ENCODE measurements around the gene OR2T35. TPM values are rescaled to one million over a fixed set of nuclear protein-coding genes. Genes with fewer than 3 reads are reported as not detected.

The OR2T35 gene
- total and polyA plus RNA-seq, 7 donors: not detected

- TF ChIP-seq CTCF (IDR thresholded peaks at IDR 0.05) (no peak), POLR2A (IDR thresholded peaks at IDR 0.05) (no peak), EP300 (IDR thresholded peaks at IDR 0.05) (no peak)
- H3K27me3 ChIP-seq: no peaks in the 10 kb centered on the region
- DNase-seq: no peak
- intact Hi-C loops (cut with DNase I): no loop called here
- H3K4me3 ChIP-seq: no peak overlapping the region
- 15 to 58% methylated on average over 7 of the region's 7 CpGs for WGBS, 2 donors
- H3K27ac ChIP-seq: no peak overlapping the region
- no peaks in the 10 kb centered on the region for H3K4me1 ChIP-seq
- H3K9me3 ChIP-seq: no peaks in the 10 kb centered on the region
- no peaks in the 10 kb centered on the region for H3K36me3 ChIP-seq
Measured at GRCh38 chr1:248631354-248632008, 13.6 kb downstream of the OR2T35 start.

- Histone ChIP-seq H3K36me3 (no peaks in the 10 kb centered on the region), H3K9me3 (no peaks in the 10 kb centered on the region), H3K27me3 (no peaks in the 10 kb centered on the region), H3K27ac (no peak overlapping the region), H3K4me1 (no peaks in the 10 kb centered on the region), H3K4me3 (no peak overlapping the region)
- TF ChIP-seq POLR2A (IDR thresholded peaks at IDR 0.05): no peak
- TF ChIP-seq CTCF (IDR thresholded peaks at IDR 0.05): no peak
- TF ChIP-seq POLR2AphosphoS5 (IDR thresholded peaks at IDR 0.05): no peak
- TF ChIP-seq EP300 (IDR thresholded peaks at IDR 0.05): no peak
- intact Hi-C loops (cut with DNase I): no loop called here
- WGBS, 2 donors: 88 to 89% methylated on average over 2 of the region's 2 CpGs
- no peak for DNase-seq
Measured at GRCh38 chr1:248630551-248630950, 14.5 kb downstream of the OR2T35 start.

DNA sequence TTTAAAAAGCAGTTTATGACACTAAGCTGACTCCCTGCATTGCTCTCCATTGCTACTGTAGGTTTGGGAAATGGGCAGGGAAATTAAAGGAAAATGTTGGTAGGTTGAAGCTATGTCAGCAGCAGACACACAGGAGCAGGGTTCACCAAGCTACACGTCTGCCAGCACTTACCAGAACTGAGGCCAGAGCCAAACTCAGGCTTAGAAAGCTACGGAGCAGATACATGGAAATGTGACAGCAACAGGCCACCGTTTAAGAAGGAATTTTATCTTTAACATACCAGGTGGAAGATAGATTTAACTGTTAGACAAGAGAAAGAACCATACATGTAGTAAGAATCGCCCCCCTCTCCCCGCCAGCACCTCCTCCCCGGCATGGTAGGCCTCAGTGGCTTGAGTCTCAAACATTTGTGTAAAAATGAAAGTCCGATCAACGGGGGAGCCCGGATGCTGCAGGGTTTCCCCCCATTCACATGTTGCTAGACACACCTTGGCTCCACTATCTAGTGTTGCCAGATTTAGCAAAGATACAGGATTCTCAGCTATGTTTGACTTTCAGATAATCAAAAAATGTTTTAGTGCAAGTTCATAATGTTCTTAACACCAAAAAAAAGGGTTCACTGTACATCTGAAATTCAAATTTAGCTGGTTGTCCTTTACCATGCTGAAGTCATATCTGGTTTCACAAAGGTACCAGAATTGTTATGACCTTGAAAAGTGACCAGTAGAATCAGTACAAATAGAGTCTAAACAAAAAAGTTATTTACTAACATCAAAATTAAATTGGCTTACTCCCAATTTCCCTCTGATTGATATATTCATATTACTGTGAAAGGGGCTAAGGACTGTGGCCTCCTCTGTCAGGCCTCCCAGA, 16.9 kb downstream of the OR2T35 start:
- Histone ChIP-seq H3K4me1 (no peaks in the 10 kb centered on the region), H3K4me3 (no peak overlapping the region), H3K9me3 (no peaks in the 10 kb centered on the region), H3K27me3 (no peaks in the 10 kb centered on the region), H3K27ac (no peak overlapping the region), H3K36me3 (no peaks in the 10 kb centered on the region)
- TF ChIP-seq POLR2AphosphoS5 (IDR thresholded peaks at IDR 0.05) (no peak), EP300 (IDR thresholded peaks at IDR 0.05) (no peak), CTCF (IDR thresholded peaks at IDR 0.05) (no peak), POLR2A (IDR thresholded peaks at IDR 0.05) (no peak)
- no peak for DNase-seq
- intact Hi-C loops (cut with DNase I): no loop called here
- 81 to 89% methylated on average over 9 of the region's 9 CpGs for WGBS, 2 donors

DNA sequence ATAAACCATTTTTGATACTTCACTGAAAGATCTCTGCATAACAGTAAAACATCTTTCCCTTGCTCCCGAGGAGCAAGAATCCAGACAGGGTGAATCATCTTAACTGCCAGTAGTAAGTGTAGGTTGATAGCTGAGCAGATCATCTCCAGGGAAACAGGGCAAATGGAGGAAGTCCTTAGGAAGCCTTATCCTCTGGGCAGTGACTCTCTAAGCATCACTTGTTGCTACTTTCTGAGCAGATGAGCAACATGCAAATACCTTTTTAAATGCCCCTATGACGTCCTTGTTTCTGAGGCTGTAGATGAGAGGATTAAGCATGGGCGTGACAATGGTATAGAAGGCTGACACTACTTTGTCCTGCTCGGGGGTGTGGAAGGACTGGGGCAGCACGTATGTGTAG, 19.1 kb downstream of the OR2T35 start:
- no peaks in the 10 kb centered on the region for H3K4me1 ChIP-seq
- H3K27me3 ChIP-seq: no peaks in the 10 kb centered on the region
- H3K36me3 ChIP-seq: no peaks in the 10 kb centered on the region
- no peak for TF ChIP-seq EP300 (IDR thresholded peaks at IDR 0.05)
- DNase-seq: no peak
- intact Hi-C loops (cut with DNase I): loop anchor here (2.0 kb wide), 1 partner anchor 181 kb away; no protein-coding TSS in a partner anchor
- 87 to 89% methylated on average over 5 of the region's 5 CpGs for WGBS, 2 donors
- no peaks in the 10 kb centered on the region for H3K9me3 ChIP-seq
- H3K4me3 ChIP-seq: no peak overlapping the region
- no peak overlapping the region for H3K27ac ChIP-seq

DNA sequence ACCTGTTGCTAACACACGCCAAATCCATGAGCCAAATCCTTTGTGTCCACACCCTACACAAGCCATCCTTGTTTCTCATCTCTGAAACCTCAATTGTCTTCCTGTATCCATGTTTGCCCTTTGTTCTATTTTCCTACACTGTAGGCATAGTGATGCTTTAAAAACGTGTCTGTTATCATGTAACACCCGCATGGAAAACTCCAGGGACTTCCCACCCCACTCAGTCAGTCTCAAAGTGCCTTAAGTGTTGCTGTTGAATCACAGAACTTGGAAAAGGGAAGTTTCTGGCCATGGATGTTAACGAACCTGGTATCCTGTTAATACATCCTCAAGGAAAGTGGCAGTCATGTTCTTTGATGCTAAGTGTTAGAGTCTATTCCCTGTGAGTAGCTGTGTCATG, 19.9 kb downstream of the OR2T35 start:
- H3K4me3 ChIP-seq: no peak overlapping the region
- intact Hi-C loops (cut with DNase I): loop anchor here (2.0 kb wide), 1 partner anchor 182 kb away; no protein-coding TSS in a partner anchor
- no peaks in the 10 kb centered on the region for H3K36me3 ChIP-seq
- no peaks in the 10 kb centered on the region for H3K4me1 ChIP-seq
- WGBS, 2 donors: 72 to 82% methylated on average over 4 of the region's 4 CpGs
- no peak overlapping the region for H3K27ac ChIP-seq
- TF ChIP-seq EP300 (IDR thresholded peaks at IDR 0.05): no peak
- no peak for TF ChIP-seq POLR2AphosphoS5 (IDR thresholded peaks at IDR 0.05)
- TF ChIP-seq POLR2A (IDR thresholded peaks at IDR 0.05): no peak
- TF ChIP-seq CTCF (IDR thresholded peaks at IDR 0.05): no peak
- DNase-seq: no peak
- no peaks in the 10 kb centered on the region for H3K27me3 ChIP-seq
- no peaks in the 10 kb centered on the region for H3K9me3 ChIP-seq
